Left ventricle myocardium inferior (tissue), 1 donor: ENCODE results near the gene ZNF514. TPM values are rescaled to one million over a fixed set of nuclear protein-coding genes. Genes with fewer than 3 reads are reported as not detected.

Source experiments
- DNase-seq: peaks from one replicate; pipeline ENCODE4 v3.0.0-alpha.2; 2020
- H3K27ac ChIP-seq: fragments of 200-600 bp; replicated peaks from 2 replicates; pipeline ENCODE4 v1.8.0; 2021
- H3K27me3 ChIP-seq: fragments of 200-600 bp; 2 replicates; pipeline ENCODE4 v1.8.0; 2021; ENCODE audit warnings: low read depth
- H3K36me3 ChIP-seq: fragments of 200-600 bp; 2 replicates; pipeline ENCODE4 v1.8.0; 2021
- H3K4me1 ChIP-seq: fragments of 200-600 bp; 2 replicates; pipeline ENCODE4 v1.8.0; 2021
- H3K4me3 ChIP-seq: fragments of 200-600 bp; 2 replicates; pipeline ENCODE4 v1.8.0; 2021; ENCODE audit warnings: mild to moderate bottlenecking, moderate library complexity
- H3K9me3 ChIP-seq: fragments of 200-600 bp; replicated peaks from 2 replicates; pipeline ENCODE4 v1.8.0; 2021
- CTCF ChIP-seq: fragments of 200-600 bp; IDR thresholded peaks from 2 replicates; pipeline ENCODE4 v1.8.0; 2021; ENCODE audit warnings: antibody characterized with exemption, mild to moderate bottlenecking, borderline replicate concordance
- intact Hi-C: fragments of 100-400 bp; cut with micrococcal nuclease; formaldehyde crosslinking; loops from one replicate; pipeline ENCODE4 v1.11.0; 2022
- total RNA-seq: library from RNA; stranded (reverse); fragmentation: NEBNext Ultra II Directional; extraction: Animal tissue kit (Norgen Biotek cat#: 25700); gene quantifications from one replicate; pipeline ENCODE4 v1.2.1, GENCODE V29; 2021
- donor health status: DM: no; HTN: yes; CAD: no; lungs with severe emphysema.

ZNF514 gene
- total RNA-seq, 1 donor from 2014 or later: 15.1 TPM

- Histone ChIP-seq H3K4me3 (peak overlapping the region; percentile 85), H3K27ac (peak overlapping the region; percentile 92), H3K9me3 (no peaks in the 10 kb centered on the region), H3K27me3 (no peaks in the 10 kb centered on the region), H3K4me1 (peaks cover 38% of the 10 kb centered on the region), H3K36me3 (no peaks in the 10 kb centered on the region)
- intact Hi-C loops: no loop called here
- no peak for DNase-seq
- TF ChIP-seq CTCF: no peak
Measured at GRCh38 chr2:95165030-95165370, 5.4 kb upstream of the ZNF514 start.

- peak overlapping the region; percentile 80 for H3K4me3 ChIP-seq
- intact Hi-C loops: no loop called here
- H3K4me1 ChIP-seq: peaks cover 30% of the 10 kb centered on the region
- DNase-seq: peak; percentile 52
- no peak for TF ChIP-seq CTCF
- peaks cover 14% of the 10 kb centered on the region for H3K9me3 ChIP-seq
- no peaks in the 10 kb centered on the region for H3K27me3 ChIP-seq
- H3K36me3 ChIP-seq: peaks cover 32% of the 10 kb centered on the region
- H3K27ac ChIP-seq: peak overlapping the region; percentile 86
Measured at GRCh38 chr2:95158891-95159619, 593 bp downstream of the ZNF514 start.

- no peak for TF ChIP-seq CTCF
- DNase-seq: no peak
- peaks cover 20% of the 10 kb centered on the region for H3K9me3 ChIP-seq
- H3K4me3 ChIP-seq: peak overlapping the region; percentile 80
- intact Hi-C loops: no loop called here
- peaks cover 24% of the 10 kb centered on the region for H3K4me1 ChIP-seq
- peaks cover 38% of the 10 kb centered on the region for H3K36me3 ChIP-seq
- H3K27me3 ChIP-seq: no peaks in the 10 kb centered on the region
- H3K27ac ChIP-seq: peak overlapping the region; percentile 86
Measured at GRCh38 chr2:95158441-95158840, 1.2 kb downstream of the ZNF514 start.

- DNase-seq: no peak
- Histone ChIP-seq H3K9me3 (peaks cover 98% of the 10 kb centered on the region), H3K36me3 (peaks cover 100% of the 10 kb centered on the region), H3K27me3 (no peaks in the 10 kb centered on the region), H3K4me3 (no peak overlapping the region), H3K27ac (no peak overlapping the region), H3K4me1 (no peaks in the 10 kb centered on the region)
- TF ChIP-seq CTCF: no peak
- intact Hi-C loops: no loop called here
Measured at GRCh38 chr2:95149397-95149984, 10.2 kb downstream of the ZNF514 start.

- no peak for DNase-seq
- Histone ChIP-seq H3K9me3 (peaks cover 98% of the 10 kb centered on the region), H3K4me1 (no peaks in the 10 kb centered on the region), H3K36me3 (peaks cover 81% of the 10 kb centered on the region), H3K4me3 (no peak overlapping the region), H3K27me3 (no peaks in the 10 kb centered on the region), H3K27ac (no peak overlapping the region)
- no peak for TF ChIP-seq CTCF
- intact Hi-C loops: no loop called here
Measured at GRCh38 chr2:95143838-95144237, 15.8 kb downstream of the ZNF514 start.
